Activated CD4-positive, alpha-beta memory T cell treated with anti-CD3 and anti-CD28 coated beads for 36 hours (primary cell): ENCODE results near the gene FHIT. TPM values are rescaled to one million over a fixed set of nuclear protein-coding genes. Genes with fewer than 3 reads are reported as not detected.

Experiments
- CTCF ChIA-PET: fragments of 350-600 bp; sonication (Branson Sonifier 250); formaldehyde crosslinking; loops from one replicate; lab custom pipeline; 2021; ENCODE audit warnings: antibody characterized with exemption, inconsistent platforms; lab: Charles Lee
- POLR2A ChIA-PET: fragments of 350-600 bp; sonication (Branson Sonifier 250); formaldehyde crosslinking; loops from one replicate; lab custom pipeline; 2021; ENCODE audit warnings: antibody characterized with exemption; lab: Charles Lee
- DNase-seq: peaks from one replicate; pipeline ENCODE4 v3.0.0-alpha.2; 2020
- H3K27ac Mint-ChIP-seq: one replicate; pipeline ENCODE4 v1.8.0; 2021; ENCODE audit warnings: mixed read lengths
- H3K27me3 Mint-ChIP-seq: one replicate; pipeline ENCODE4 v1.8.0; 2021; ENCODE audit warnings: mixed read lengths
- H3K36me3 Mint-ChIP-seq: one replicate; pipeline ENCODE4 v1.8.0; 2021; ENCODE audit warnings: mixed read lengths
- H3K4me1 Mint-ChIP-seq: one replicate; pipeline ENCODE4 v1.8.0; 2021; ENCODE audit warnings: low read depth, mixed read lengths
- H3K4me3 Mint-ChIP-seq: one replicate; pipeline ENCODE4 v1.8.0; 2021; ENCODE audit warnings: mild to moderate bottlenecking, mixed read lengths
- H3K9me3 Mint-ChIP-seq: one replicate; pipeline ENCODE4 v1.8.0; 2021; ENCODE audit warnings: mixed read lengths
- intact Hi-C: fragments of 100-400 bp; cut with micrococcal nuclease; formaldehyde crosslinking; loops from one replicate; pipeline ENCODE4 v1.15.1; 2023
- total RNA-seq, 2 experiments: library from RNA; stranded (reverse); gene quantifications; one replicate each; pipeline ENCODE4 v1.2.3, GENCODE V29; 2021

FHIT gene
- total RNA-seq, 2 experiments from 2014 or later = 7.2 to 8.7 TPM

DNA sequence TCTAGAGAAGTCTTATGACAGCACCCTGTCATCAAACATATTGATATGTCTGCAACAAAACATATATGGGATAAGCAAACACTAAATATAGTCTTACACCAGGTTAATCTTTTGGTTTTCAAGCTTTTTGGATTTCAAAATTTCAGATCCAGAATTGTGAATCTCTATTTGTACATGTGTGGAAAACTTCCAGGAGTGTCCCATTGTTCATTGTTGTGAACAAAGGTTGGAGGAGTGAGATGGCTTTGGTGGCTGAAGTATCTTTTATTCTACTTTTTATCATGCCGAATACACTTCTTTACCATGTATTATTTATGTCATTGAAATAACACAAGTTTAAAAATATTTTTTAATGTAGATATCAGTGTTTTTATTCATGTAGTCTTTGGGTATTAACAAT is 5.9 kb upstream of the FHIT start:
- CTCF ChIA-PET = no interaction called here
- Mint-ChIP-seq H3K4me3 (no peak overlapping the region), H3K27me3 (peaks cover 2% of the 10 kb centered on the region), H3K27ac (no peak overlapping the region), H3K36me3 (no peaks in the 10 kb centered on the region), H3K9me3 (peaks cover 8% of the 10 kb centered on the region), H3K4me1 (peaks cover 4% of the 10 kb centered on the region)
- DNase-seq = no peak
- intact Hi-C loops = loop anchor here (10.0 kb wide), 1 partner anchor 1212 kb away; no protein-coding TSS in a partner anchor
- POLR2A ChIA-PET = no interaction called here

DNA sequence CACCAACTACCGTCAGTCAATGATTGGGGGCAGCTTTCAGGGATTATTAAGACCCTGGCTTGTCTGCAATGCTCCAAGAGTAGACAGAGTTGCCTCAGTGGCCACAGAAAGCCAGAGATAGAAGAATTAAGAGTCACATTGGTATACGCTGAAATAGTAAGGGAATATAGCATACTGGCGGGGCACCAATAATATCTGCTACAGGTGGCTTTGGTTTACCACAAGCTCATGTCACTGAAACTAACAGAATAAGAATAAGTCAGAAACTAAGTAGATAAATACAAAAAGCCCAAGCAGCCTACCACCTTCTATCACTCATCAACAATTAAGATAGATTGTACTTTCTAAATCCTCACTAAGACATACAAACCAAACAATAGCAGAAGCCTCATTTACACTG is 2.5 kb upstream of the FHIT start:
- peaks cover 17% of the 10 kb centered on the region for H3K4me1 Mint-ChIP-seq
- intact Hi-C loops = loop anchor here (10.0 kb wide), 1 partner anchor 1209 kb away; no protein-coding TSS in a partner anchor
- peaks cover 2% of the 10 kb centered on the region for H3K27me3 Mint-ChIP-seq
- no peak overlapping the region for H3K27ac Mint-ChIP-seq
- CTCF ChIA-PET = no interaction called here
- H3K9me3 Mint-ChIP-seq = no peaks in the 10 kb centered on the region
- POLR2A ChIA-PET = no interaction called here
- no peaks in the 10 kb centered on the region for H3K36me3 Mint-ChIP-seq
- DNase-seq = no peak
- H3K4me3 Mint-ChIP-seq = no peak overlapping the region

DNA sequence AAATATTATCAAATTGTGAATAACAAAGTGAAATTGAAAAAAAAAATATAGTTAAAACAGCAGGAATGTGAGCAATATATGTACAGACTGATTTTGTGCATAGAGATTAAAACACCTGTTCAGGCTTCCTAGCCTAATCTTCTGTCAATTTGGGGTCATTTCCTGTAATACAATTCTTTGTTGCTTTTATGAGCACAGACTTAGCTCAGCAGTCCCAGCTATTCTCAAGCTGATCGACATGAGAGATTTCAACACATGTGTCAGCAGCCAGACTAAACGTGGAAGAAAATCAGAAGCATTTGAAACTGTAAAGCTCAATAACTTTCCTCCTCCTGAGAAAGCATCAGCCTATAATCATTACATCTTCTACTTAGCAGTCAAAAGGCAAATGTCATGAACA is 1.6 kb upstream of the FHIT start:
- Mint-ChIP-seq H3K36me3 (no peaks in the 10 kb centered on the region), H3K4me3 (no peak overlapping the region), H3K27ac (no peak overlapping the region), H3K4me1 (peaks cover 17% of the 10 kb centered on the region), H3K9me3 (no peaks in the 10 kb centered on the region), H3K27me3 (peaks cover 2% of the 10 kb centered on the region)
- ChIA-PET CTCF (no interaction called here), POLR2A (no interaction called here)
- intact Hi-C loops = loop anchor here (10.0 kb wide), 1 partner anchor 1208 kb away; no protein-coding TSS in a partner anchor
- no peak for DNase-seq

DNA sequence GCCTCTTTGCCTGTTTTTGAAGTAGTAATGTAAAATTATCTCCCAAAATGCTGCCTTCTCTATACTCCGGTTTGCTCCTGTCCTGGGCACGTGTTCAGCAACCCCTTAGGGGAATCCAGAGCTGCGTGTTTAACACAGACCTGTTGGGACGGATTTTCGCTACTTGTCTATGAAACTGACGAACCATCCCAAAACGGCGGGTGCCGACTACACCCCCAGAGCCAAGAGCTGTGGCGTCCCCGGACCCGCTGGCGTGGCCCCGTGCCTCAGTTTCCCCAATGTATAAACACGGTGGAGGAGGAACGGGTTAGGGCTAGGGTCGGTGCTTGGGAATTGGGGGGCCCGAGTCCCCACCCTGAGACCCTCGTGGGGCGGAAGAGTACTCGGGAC is 473 bp downstream of the FHIT start:
- Mint-ChIP-seq H3K27ac (peak overlapping the region; percentile 83), H3K9me3 (no peaks in the 10 kb centered on the region), H3K36me3 (no peaks in the 10 kb centered on the region), H3K4me1 (peaks cover 17% of the 10 kb centered on the region), H3K27me3 (peaks cover 2% of the 10 kb centered on the region), H3K4me3 (peak overlapping the region; percentile 91)
- intact Hi-C loops = loop anchor here (10.0 kb wide), 1 partner anchor 1206 kb away; no protein-coding TSS in a partner anchor
- ChIA-PET POLR2A (no interaction called here), CTCF (no interaction called here)
- DNase-seq = peak; percentile 40

DNA sequence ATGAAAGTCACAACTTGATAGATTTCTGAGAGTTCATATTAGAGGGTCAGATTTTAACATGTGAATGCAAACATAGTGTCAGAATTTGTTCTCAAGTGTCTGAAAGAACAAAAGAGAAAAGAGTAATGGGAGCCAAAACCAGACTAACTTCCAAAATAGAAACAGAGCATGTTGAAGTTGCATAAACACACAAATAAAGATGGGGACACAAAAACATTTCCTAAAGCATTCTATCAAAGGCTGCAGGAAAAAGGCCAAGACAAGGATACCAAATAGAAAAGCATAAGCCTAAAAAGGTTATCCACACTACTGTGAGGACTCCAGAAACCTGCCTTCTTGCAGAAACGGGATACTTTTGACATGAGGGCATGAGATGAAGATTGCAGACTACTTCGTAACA is 2.8 kb downstream of the FHIT start:
- Mint-ChIP-seq H3K9me3 (no peaks in the 10 kb centered on the region), H3K4me3 (no peak overlapping the region), H3K4me1 (peaks cover 17% of the 10 kb centered on the region), H3K36me3 (no peaks in the 10 kb centered on the region), H3K27ac (no peak overlapping the region), H3K27me3 (peaks cover 2% of the 10 kb centered on the region)
- intact Hi-C loops = no loop called here
- ChIA-PET CTCF (no interaction called here), POLR2A (no interaction called here)
- DNase-seq = no peak

DNA sequence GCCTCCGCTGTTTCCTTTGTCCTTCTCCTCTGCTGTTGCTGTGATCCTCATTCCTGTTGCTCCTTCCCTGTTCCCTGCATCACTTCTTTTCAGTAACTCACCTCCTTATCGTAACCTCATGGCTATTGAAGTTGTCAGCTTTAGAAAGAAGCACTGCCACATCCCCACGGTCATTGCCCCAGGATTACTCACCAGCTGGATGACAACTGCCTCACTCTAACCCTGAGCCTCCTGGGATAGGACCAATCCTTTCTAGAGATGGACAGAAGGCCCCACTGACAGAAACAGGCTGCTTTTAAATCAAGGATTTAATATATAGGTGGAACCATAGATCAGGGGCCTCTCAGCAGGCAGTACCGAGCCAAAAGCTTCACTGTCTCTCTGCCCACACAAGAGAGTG is 4.1 kb downstream of the FHIT start:
- no peak for DNase-seq
- H3K36me3 Mint-ChIP-seq = peaks cover 1% of the 10 kb centered on the region
- H3K4me3 Mint-ChIP-seq = no peak overlapping the region
- H3K4me1 Mint-ChIP-seq = peaks cover 13% of the 10 kb centered on the region
- no peak overlapping the region for H3K27ac Mint-ChIP-seq
- no peaks in the 10 kb centered on the region for H3K27me3 Mint-ChIP-seq
- ChIA-PET POLR2A (no interaction called here), CTCF (no interaction called here)
- H3K9me3 Mint-ChIP-seq = no peaks in the 10 kb centered on the region
- intact Hi-C loops = no loop called here

DNA sequence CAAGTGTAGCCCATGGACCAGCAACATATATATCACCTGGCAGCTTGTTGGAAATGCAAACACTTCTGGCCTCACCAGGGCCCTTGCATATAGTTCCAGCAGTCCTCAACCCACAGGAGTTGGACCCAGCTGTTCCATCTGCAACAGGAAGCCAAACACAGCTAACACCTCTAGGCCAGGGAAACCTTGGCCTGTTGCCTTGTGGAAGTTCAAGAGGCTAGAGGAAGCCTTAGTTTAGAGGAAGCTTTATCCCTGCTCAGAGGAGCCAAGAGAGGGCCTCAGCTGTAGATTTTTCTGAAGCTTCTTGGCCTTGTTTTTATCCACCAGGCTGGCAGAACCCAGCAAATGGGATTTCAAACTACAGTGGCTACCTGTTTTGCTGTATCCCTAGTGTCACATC is 11.4 kb downstream of the FHIT start:
- H3K4me3 Mint-ChIP-seq = no peak overlapping the region
- ChIA-PET CTCF (no interaction called here), POLR2A (no interaction called here)
- no peaks in the 10 kb centered on the region for H3K27me3 Mint-ChIP-seq
- no peaks in the 10 kb centered on the region for H3K9me3 Mint-ChIP-seq
- peaks cover 1% of the 10 kb centered on the region for H3K36me3 Mint-ChIP-seq
- H3K27ac Mint-ChIP-seq = no peak overlapping the region
- intact Hi-C loops = no loop called here
- H3K4me1 Mint-ChIP-seq = peaks cover 2% of the 10 kb centered on the region
- DNase-seq = no peak

DNA sequence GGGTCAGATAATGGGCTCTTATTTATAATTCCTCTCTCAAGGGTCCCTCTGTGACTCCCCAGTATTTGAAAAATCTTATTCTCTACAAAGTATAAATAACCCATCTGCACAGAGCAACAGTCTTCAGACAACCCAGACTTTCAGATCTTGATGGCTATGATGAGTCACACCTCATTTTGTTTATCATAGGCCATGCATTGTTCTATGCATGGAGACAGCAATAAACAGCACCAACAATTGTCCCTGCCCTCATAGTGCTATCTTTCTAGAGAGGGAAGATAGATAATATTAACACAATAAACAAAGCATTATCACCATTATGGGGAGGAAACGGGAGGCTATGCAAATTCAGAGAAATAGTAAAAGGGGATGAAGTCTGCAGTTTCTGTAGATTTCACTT is 13.4 kb downstream of the FHIT start:
- no peaks in the 10 kb centered on the region for H3K27me3 Mint-ChIP-seq
- intact Hi-C loops = no loop called here
- peaks cover 1% of the 10 kb centered on the region for H3K36me3 Mint-ChIP-seq
- H3K4me3 Mint-ChIP-seq = no peak overlapping the region
- H3K4me1 Mint-ChIP-seq = peaks cover 2% of the 10 kb centered on the region
- no peak overlapping the region for H3K27ac Mint-ChIP-seq
- POLR2A ChIA-PET = no interaction called here
- no peaks in the 10 kb centered on the region for H3K9me3 Mint-ChIP-seq
- no peak for DNase-seq
- CTCF ChIA-PET = no interaction called here

DNA sequence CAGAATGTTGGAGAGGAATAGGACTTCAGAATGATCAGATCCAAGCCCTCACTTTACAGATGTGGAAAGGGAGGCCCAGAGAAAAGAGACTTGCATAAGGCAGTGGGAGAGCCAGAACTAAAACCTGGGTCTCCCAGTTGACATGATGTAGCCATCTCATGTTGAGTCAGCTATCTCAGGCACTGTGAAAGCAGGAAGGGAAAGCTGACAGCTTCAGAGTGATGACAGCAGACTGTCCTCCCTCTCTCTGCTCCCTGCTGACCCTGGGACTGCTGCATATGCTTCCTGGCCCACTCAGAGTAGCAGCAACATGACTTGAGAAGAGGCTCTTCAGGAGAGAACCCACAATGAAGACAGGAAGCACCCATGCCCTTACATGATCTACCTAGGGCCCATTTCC is 14.7 kb downstream of the FHIT start:
- Mint-ChIP-seq H3K27ac (no peak overlapping the region), H3K4me3 (no peak overlapping the region), H3K36me3 (no peaks in the 10 kb centered on the region), H3K27me3 (no peaks in the 10 kb centered on the region), H3K9me3 (no peaks in the 10 kb centered on the region), H3K4me1 (peaks cover 2% of the 10 kb centered on the region)
- intact Hi-C loops = no loop called here
- CTCF ChIA-PET = no interaction called here
- DNase-seq = no peak
- POLR2A ChIA-PET = no interaction called here

DNA sequence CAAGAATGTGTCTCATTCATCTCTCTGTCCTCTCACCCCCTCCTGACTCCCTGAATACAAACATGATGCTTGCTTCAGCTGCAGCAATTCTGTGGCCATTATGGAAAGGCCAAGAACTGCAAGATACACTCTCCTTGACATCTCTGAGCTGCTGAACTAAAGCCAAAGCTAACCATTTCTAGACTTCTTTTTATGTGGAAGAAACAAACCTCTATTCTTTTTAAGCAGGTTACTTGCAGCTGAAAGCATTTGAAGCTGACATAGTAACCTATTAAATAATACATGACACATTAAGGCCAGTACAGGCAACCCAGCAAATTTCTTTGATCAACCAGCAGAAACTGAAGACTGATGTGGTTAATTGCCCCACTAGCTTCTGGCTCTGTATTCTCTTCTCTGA is 17.5 kb downstream of the FHIT start:
- no peak overlapping the region for H3K4me3 Mint-ChIP-seq
- no peaks in the 10 kb centered on the region for H3K36me3 Mint-ChIP-seq
- ChIA-PET CTCF (no interaction called here), POLR2A (no interaction called here)
- H3K9me3 Mint-ChIP-seq = no peaks in the 10 kb centered on the region
- H3K27ac Mint-ChIP-seq = no peak overlapping the region
- intact Hi-C loops = no loop called here
- no peaks in the 10 kb centered on the region for H3K27me3 Mint-ChIP-seq
- DNase-seq = no peak
- peaks cover 2% of the 10 kb centered on the region for H3K4me1 Mint-ChIP-seq

DNA sequence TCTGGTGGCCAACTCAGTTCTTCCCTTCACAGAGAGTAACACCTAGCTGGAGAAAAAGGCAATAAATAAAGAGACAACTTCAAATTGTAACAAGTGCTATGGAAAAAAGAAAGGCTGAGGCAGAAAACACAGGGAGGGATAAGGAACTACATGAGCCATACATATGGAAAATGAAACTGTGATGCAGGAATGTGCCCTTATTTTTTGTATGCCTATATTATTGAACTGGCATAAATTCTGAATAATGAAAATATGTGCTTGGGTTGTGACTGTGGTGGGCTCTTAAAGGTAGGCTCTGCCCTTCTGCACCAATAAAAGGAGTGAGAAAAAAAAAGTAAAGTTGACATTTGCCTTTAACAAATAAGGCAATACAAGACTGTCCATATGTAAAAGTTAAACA is 19.6 kb downstream of the FHIT start:
- ChIA-PET CTCF (no interaction called here), POLR2A (no interaction called here)
- Mint-ChIP-seq H3K4me1 (peaks cover 1% of the 10 kb centered on the region), H3K36me3 (no peaks in the 10 kb centered on the region), H3K27ac (no peak overlapping the region), H3K4me3 (no peak overlapping the region), H3K9me3 (no peaks in the 10 kb centered on the region), H3K27me3 (no peaks in the 10 kb centered on the region)
- intact Hi-C loops = no loop called here
- DNase-seq = no peak

DNA sequence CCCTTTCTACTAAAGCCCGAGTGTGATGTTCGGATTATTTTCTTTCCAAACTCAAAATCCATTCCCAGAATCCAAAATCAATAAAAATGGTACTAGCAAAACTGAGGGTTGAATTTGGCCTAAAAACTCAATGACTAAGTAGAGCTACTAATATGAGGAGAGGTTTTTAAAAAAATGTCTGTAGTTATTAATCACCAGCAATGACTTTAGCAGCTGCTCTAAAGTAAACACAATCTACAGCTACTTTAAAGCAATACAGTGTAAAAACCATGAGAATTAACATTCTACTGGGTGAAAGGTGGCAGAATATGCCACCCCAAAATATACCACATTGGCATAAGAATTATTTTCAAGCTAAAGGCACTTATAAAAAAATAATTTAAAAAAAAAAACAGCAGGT is 23.5 kb downstream of the FHIT start:
- Mint-ChIP-seq H3K4me3 (no peak overlapping the region), H3K4me1 (no peaks in the 10 kb centered on the region), H3K36me3 (no peaks in the 10 kb centered on the region), H3K27me3 (no peaks in the 10 kb centered on the region), H3K9me3 (no peaks in the 10 kb centered on the region), H3K27ac (no peak overlapping the region)
- POLR2A ChIA-PET = no interaction called here
- CTCF ChIA-PET = no interaction called here
- intact Hi-C loops = no loop called here
- no peak for DNase-seq

DNA sequence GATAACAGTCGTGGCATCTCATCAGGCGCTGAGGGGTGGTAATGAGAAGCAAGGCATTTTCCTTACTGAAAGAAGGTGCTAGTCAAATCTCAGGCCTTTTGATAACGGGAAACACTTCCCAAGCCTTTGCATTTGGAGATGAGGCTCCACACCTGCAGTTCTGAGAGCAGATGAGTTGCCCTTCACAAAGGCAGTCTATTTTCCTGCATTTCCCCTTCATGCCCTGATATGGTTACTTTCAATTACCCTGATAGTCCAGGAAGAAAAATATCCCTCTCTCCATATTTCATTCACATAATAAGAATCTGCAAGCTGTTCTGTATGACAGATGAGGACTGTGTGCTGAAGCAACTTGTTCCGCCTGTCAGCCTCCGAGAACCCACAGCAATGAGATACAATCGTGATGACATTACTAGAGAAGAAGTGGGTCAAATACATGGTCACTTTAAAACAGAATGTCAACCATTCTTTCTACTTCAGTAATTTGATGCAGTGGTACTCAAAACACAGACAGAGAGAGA is 25.0 kb downstream of the FHIT start:
- Mint-ChIP-seq H3K9me3 (no peaks in the 10 kb centered on the region), H3K4me3 (no peak overlapping the region), H3K27ac (no peak overlapping the region), H3K27me3 (no peaks in the 10 kb centered on the region), H3K4me1 (no peaks in the 10 kb centered on the region), H3K36me3 (no peaks in the 10 kb centered on the region)
- intact Hi-C loops = no loop called here
- ChIA-PET CTCF (no interaction called here), POLR2A (no interaction called here)
- no peak for DNase-seq
